Body of pancreas (tissue), 4 donors: ENCODE measurements around the gene EXD2. TPM values are rescaled to one million over a fixed set of nuclear protein-coding genes. Genes with fewer than 3 reads are reported as not detected.

Experiments
- ATAC-seq: fragments of 150-250 bp; one replicate; pipeline ENCODE4 v1.9.1; 2016
- DNase-seq, 4 donors: peaks; one replicate each; pipeline ENCODE4 v3.0.0-alpha.2; 2019
- H3K27ac ChIP-seq, 4 donors: fragments of 200-600 bp; sonication (generic); 1 replicate in 3 of 4; 2 replicates in 1 of 4; pipeline versions ENCODE4 v1.5.1 to v1.6.1; 2016 to 2019; ENCODE audit warnings: mild to moderate bottlenecking in 1 of 4, mixed read lengths in 1 of 4, moderate library complexity in 1 of 4
- H3K27me3 ChIP-seq, 2 donors: fragments of 200-600 bp; sonication (generic); one replicate each; pipeline ENCODE4 v1.6.0; 2016; ENCODE audit warnings: mild to moderate bottlenecking in 1 of 2
- H3K36me3 ChIP-seq, 2 donors: fragments of 200-600 bp; sonication (generic); replicated peaks in 1 of 2; 2 replicates each; pipeline ENCODE4 v1.5.1; 2016; ENCODE audit warnings: low read depth in 2 of 2; ENCODE audit not compliant: insufficient read depth in 1 of 2
- H3K4me1 ChIP-seq: fragments of 200-600 bp; sonication (generic); one replicate; pipeline ENCODE4 v1.6.0; 2016
- H3K4me3 ChIP-seq, 2 donors: fragments of 200-600 bp; sonication (generic); 1 replicate in 1 of 2; 2 replicates in 1 of 2; pipeline ENCODE4 v1.5.1; 2016 to 2019
- H3K9me3 ChIP-seq, 3 donors: fragments of 200-600 bp; sonication (generic); 1 replicate in 2 of 3; 2 replicates in 1 of 3; pipeline ENCODE4 v1.5.1; 2016
- POLR2A ChIP-seq, 3 donors: fragments of 450-650 bp; IDR thresholded peaks; one replicate each; pipeline ENCODE4 v1.6.1; 2016; ENCODE audit warnings: antibody characterized with exemption in 3 of 3, mild to moderate bottlenecking in 2 of 3
- WGBS, 2 donors: methylation state at CpG; one replicate each; pipeline ENCODE4 v1.1.5; 2017; 5-methylcytosine and 5-hydroxymethylcytosine counted together
- intact Hi-C: fragments of 100-400 bp; cut with DNase I; formaldehyde crosslinking; loops from one replicate; pipeline ENCODE4 v1.15.1; 2023
- total RNA-seq, 2 donors: library from RNA; depleted of rRNA; stranded (reverse); fragments of >200 nt; gene quantifications; one replicate each; pipeline ENCODE4 v1.1.0, GENCODE V29; 2016
- TF ChIP-seq, protein P1 (sequence below), 7 experiments: fragments of 450-650 bp in 4 of 7; fragments of 200-600 bp in 3 of 7; sonication (generic) in 3 of 7; IDR thresholded peaks; one replicate each; pipeline ENCODE4 v1.5.1; 2016 to 2019; ENCODE audit warnings: antibody characterized with exemption in 7 of 7

EXD2 gene
- total RNA-seq, 2 donors from 2014 or later, result 11.2 to 21.5 TPM

DNA sequence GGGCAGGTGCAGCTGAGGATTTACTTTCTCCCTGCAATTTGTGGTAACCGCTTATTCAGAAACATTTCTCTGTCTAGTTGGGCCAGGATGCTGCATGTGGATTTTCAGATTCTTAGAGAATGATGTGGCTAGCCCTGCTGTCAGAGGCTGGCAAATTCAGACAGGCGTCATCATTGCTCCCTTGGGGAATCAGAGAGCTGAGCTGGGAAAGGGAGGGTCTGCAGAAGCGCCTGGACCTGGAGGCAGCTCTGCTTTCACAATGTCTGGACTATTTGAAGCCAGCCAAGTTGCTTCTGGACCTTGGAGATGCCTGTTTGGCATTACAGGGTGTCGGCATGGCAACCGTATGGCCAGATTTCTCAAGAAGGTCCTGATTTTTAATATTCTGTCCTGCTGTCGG lies 72.1 kb downstream of the EXD2 start:
- no peaks in the 10 kb centered on the region for H3K36me3 ChIP-seq
- TF ChIP-seq, protein P1, sequence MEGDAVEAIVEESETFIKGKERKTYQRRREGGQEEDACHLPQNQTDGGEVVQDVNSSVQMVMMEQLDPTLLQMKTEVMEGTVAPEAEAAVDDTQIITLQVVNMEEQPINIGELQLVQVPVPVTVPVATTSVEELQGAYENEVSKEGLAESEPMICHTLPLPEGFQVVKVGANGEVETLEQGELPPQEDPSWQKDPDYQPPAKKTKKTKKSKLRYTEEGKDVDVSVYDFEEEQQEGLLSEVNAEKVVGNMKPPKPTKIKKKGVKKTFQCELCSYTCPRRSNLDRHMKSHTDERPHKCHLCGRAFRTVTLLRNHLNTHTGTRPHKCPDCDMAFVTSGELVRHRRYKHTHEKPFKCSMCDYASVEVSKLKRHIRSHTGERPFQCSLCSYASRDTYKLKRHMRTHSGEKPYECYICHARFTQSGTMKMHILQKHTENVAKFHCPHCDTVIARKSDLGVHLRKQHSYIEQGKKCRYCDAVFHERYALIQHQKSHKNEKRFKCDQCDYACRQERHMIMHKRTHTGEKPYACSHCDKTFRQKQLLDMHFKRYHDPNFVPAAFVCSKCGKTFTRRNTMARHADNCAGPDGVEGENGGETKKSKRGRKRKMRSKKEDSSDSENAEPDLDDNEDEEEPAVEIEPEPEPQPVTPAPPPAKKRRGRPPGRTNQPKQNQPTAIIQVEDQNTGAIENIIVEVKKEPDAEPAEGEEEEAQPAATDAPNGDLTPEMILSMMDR (IDR thresholded peaks at IDR 0.05), result no peak
- TF ChIP-seq POLR2A (IDR thresholded peaks at IDR 0.05), result no peak
- peaks cover 27% of the 10 kb centered on the region for H3K4me1 ChIP-seq
- no peak overlapping the region for H3K4me3 ChIP-seq
- H3K27ac ChIP-seq, result no peak overlapping the region
- no peaks in the 10 kb centered on the region for H3K9me3 ChIP-seq
- WGBS, 2 donors, result 88 to 94% methylated on average over 6 of the region's 6 CpGs
- peaks cover 0 to 15% of the 10 kb centered on the region in 2 donors for H3K27me3 ChIP-seq
- peak; percentile 22 for ATAC-seq
- DNase-seq, result peak; percentile 20 to 37 (median 32)
- intact Hi-C loops, result no loop called here

DNA sequence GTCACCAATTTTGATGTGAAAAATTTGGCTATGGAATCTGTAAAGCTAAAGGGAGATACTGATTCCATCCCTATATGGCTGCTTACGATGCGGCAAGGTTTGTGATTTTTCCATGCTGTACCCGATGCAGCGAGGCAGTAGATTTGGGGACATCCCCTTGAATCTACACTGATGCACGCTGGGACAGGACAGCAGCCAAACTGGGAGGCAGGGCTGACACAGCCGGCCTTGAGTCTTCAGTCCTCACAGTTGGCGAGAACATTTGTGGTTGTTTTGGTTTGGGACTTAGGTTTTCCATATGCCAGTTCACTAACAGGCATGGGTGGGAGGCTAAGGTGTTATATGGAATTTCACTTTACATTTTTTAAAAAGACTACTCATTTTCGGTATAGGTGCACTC lies 72.5 kb downstream of the EXD2 start:
- Histone ChIP-seq H3K4me1 (peaks cover 27% of the 10 kb centered on the region), H3K4me3 (no peak overlapping the region), H3K27ac (no peak overlapping the region), H3K36me3 (no peaks in the 10 kb centered on the region), H3K9me3 (no peaks in the 10 kb centered on the region), H3K27me3 (peaks cover 0 to 15% of the 10 kb centered on the region in 2 donors)
- DNase-seq, result no peak
- no peak for TF ChIP-seq POLR2A (IDR thresholded peaks at IDR 0.05)
- TF ChIP-seq, protein P1 (IDR thresholded peaks at IDR 0.05), result no peak
- WGBS, 2 donors, result 77 to 81% methylated on average over 8 of the region's 8 CpGs
- intact Hi-C loops, result no loop called here
- ATAC-seq, result no peak

DNA sequence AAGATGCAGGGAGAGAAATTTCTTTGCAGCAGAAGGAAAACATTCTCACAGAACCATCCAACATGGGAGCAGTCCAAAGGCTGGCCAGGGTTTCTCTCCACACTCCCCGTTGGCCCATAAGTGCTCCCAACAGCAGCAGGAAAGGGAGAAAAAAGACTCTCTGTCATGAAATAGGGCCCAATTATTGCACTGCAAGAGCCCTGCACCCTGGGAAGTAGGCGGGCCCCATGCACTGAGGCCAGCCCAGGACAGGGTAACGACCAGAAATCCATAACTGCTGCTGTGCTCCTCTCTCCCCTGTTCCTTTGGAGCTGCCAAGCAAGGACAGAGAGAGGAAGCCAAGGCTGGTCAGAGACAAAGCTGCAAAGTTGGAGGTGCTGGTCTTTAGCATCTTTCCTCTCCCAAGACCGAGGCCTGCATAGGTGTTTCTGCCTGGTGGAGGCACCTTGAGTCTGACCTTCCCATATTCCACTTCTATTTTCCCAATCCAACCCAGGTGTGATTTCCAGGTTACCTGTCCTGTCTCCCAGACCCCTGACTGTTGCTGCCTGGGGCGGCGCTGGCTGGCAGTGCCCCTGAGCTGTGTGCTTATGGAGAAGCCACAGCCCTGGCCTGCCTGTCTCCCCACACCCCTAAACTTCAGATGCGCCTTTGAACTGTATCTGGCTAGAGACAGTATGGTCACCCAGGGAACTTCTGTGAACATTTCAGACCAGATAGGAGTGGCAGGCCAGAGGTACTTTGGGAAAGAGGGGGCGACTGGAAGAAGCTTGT lies 75.5 kb downstream of the EXD2 start:
- intact Hi-C loops, result no loop called here
- Histone ChIP-seq H3K9me3 (no peaks in the 10 kb centered on the region), H3K27me3 (no peaks in the 10 kb centered on the region), H3K4me1 (peaks cover 1% of the 10 kb centered on the region), H3K36me3 (no peaks in the 10 kb centered on the region), H3K27ac (no peak overlapping the region), H3K4me3 (no peak overlapping the region)
- 86% methylated on average over 8 of the region's 8 CpGs for WGBS, 2 donors
- ATAC-seq, result no peak
- TF ChIP-seq, protein P1 (IDR thresholded peaks at IDR 0.05), result no peak
- no peak for TF ChIP-seq POLR2A (IDR thresholded peaks at IDR 0.05)
- DNase-seq, result no peak

DNA sequence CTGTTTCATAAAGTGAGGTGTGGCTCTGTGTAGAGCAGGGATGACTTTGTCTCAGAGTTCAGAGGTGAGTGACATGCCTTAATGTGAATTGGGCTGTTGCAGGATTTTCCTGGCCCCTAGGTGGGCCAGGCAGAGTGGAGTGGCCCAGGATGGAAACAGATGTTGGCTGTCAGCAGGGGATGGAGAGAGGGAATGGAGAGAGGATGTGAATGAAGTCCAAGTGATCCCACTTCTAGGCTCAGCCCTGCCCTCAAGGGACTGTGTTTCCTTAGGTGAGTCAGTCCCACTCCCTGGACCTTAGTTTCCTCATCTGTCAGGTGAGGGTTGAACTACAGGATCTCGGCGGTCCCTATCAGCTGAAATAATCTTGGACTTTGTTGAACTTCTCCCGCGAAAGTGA lies 76.2 kb downstream of the EXD2 start:
- Histone ChIP-seq H3K4me3 (no peak overlapping the region), H3K27ac (no peak overlapping the region), H3K36me3 (no peaks in the 10 kb centered on the region), H3K27me3 (no peaks in the 10 kb centered on the region), H3K9me3 (no peaks in the 10 kb centered on the region), H3K4me1 (no peaks in the 10 kb centered on the region)
- no peak for ATAC-seq
- 45 to 73% methylated on average over 4 of the region's 4 CpGs for WGBS, 2 donors
- no peak for DNase-seq
- TF ChIP-seq, protein P1 (IDR thresholded peaks at IDR 0.05), result no peak
- TF ChIP-seq POLR2A (IDR thresholded peaks at IDR 0.05), result no peak
- intact Hi-C loops, result no loop called here

DNA sequence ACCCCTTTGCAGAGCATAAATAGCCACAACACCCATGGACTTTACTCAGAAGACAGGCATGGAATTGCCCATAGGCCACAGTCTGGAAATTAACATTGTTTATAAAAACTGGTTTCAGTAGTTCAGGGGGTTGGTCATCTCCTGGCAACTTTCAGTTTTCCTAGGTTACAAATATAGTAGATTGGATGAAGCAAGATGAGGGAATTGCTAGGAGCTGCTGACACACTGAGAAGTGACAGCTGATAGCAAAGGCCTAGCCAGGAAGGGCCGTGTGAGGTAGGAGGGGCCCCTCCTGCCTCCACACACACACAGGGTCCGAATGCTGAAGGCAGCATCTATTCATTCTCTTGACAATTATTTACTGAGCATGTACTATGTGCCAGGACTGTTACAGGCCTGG lies 76.9 kb downstream of the EXD2 start:
- intact Hi-C loops, result no loop called here

More for the DNA sequence above, 76.9 kb downstream of the EXD2 start:
- 54 to 61% methylated on average over 2 of the region's 2 CpGs for WGBS, 2 donors
- ATAC-seq (no peak), DNase-seq (no peak)
- H3K27ac ChIP-seq, result no peak overlapping the region
- no peaks in the 10 kb centered on the region for H3K9me3 ChIP-seq
- H3K27me3 ChIP-seq, result no peaks in the 10 kb centered on the region
- TF ChIP-seq, protein P1 (IDR thresholded peaks at IDR 0.05), result no peak
- no peak for TF ChIP-seq POLR2A (IDR thresholded peaks at IDR 0.05)
- H3K4me1 ChIP-seq, result no peaks in the 10 kb centered on the region
- H3K4me3 ChIP-seq, result no peak overlapping the region
- H3K36me3 ChIP-seq, result no peaks in the 10 kb centered on the region
